GM21529 (cell line): ENCODE data around the gene KIFC3.
"Not testable (repeated sequence)": the region's sequence is repeated elsewhere in the genome, so short reads cannot be mapped to it uniquely, and the experiment has no call there.

Source experiments
- ATAC-seq: cut with Tn5 transposase; IDR thresholded peaks from one replicate; pipeline ENCODE4 v1.9.1; 2021; ENCODE audit not compliant: unreplicated experiment

Gene KIFC3

GRCh38 chr16:57725976-57726375, 76.3 kb downstream of the KIFC3 start:
- ATAC-seq = no peak

- ATAC-seq = no peak
These were observed 76.7 kb downstream of the KIFC3 start for GRCh38 chr16:57725554-57725953.

GRCh38 chr16:57725151-57725550, 77.1 kb downstream of the KIFC3 start:
- ATAC-seq = no peak

GRCh38 chr16:57724531-57724930, 77.8 kb downstream of the KIFC3 start:
- ATAC-seq = no peak

- no peak for ATAC-seq
These were observed 79.1 kb downstream of the KIFC3 start for GRCh38 chr16:57723170-57723569.

GRCh38 chr16:57722651-57723050, 79.6 kb downstream of the KIFC3 start:
- ATAC-seq = no peak

- no peak for ATAC-seq
These were observed 80.1 kb downstream of the KIFC3 start for GRCh38 chr16:57722210-57722499.

GRCh38 chr16:57721356-57722209, 80.7 kb downstream of the KIFC3 start:
- ATAC-seq = no peak

- ATAC-seq = no peak
These were observed 82.1 kb downstream of the KIFC3 start for GRCh38 chr16:57720142-57720575.

- no peak for ATAC-seq
These were observed 88.2 kb downstream of the KIFC3 start for GRCh38 chr16:57714047-57714446.

GRCh38 chr16:57713596-57713995, 88.7 kb downstream of the KIFC3 start:
- no peak for ATAC-seq

- ATAC-seq = not testable (repeated sequence)
These were observed 89.7 kb downstream of the KIFC3 start for GRCh38 chr16:57712569-57712968.

- no peak for ATAC-seq
These were observed 90.3 kb downstream of the KIFC3 start for GRCh38 chr16:57711993-57712392.

- ATAC-seq = no peak
These were observed 90.9 kb downstream of the KIFC3 start for GRCh38 chr16:57711346-57711745.

GRCh38 chr16:57709663-57710062, 92.6 kb downstream of the KIFC3 start:
- no peak for ATAC-seq
